GM18517 (cell line): ENCODE measurements around the gene PDE3B.

ENCODE experiments used
- ATAC-seq: cut with Tn5 transposase; IDR thresholded peaks from one replicate; pipeline ENCODE4 v1.9.1; 2021; ENCODE audit warnings: mild to moderate bottlenecking, moderate library complexity; ENCODE audit not compliant: unreplicated experiment

The PDE3B gene

GRCh38 chr11:14907411-14908213, 264.0 kb downstream of the PDE3B start:
- ATAC-seq = peak; percentile 51

- ATAC-seq = peak; percentile 22
Observed at GRCh38 chr11:14908214-14908880, 264.7 kb downstream of the PDE3B start.

GRCh38 chr11:14914536-14914935, 270.9 kb downstream of the PDE3B start:
- no peak for ATAC-seq

- ATAC-seq = no peak
Observed at GRCh38 chr11:14916403-14916802, 272.8 kb downstream of the PDE3B start.
